Muscle layer of colon (tissue), 2 donors: Measurements from ENCODE around the gene HNRNPC.
"Not testable (repeated sequence)": the region's sequence is repeated elsewhere in the genome, so short reads cannot be mapped to it uniquely, and the experiment has no call there.

Experiments used
- H3K27ac ChIP-seq: one replicate; pipeline ENCODE4 v1.7.0; 2013; ENCODE audit warnings: low read depth, mild to moderate bottlenecking, low read length, moderate library complexity
- H3K27me3 ChIP-seq, 2 donors: one replicate each; pipeline ENCODE4 v1.7.0; 2013; ENCODE audit warnings: low read length in 2 of 2, mild to moderate bottlenecking in 2 of 2; ENCODE audit not compliant: insufficient read depth in 2 of 2, control insufficient read depth in 1 of 2
- H3K36me3 ChIP-seq: one replicate; pipeline ENCODE4 v1.7.0; 2013; ENCODE audit warnings: mild to moderate bottlenecking, low read length; ENCODE audit not compliant: insufficient read depth
- H3K4me1 ChIP-seq: one replicate; pipeline ENCODE4 v1.7.0; 2013; ENCODE audit warnings: mild to moderate bottlenecking, low read length; ENCODE audit not compliant: insufficient read depth
- H3K4me3 ChIP-seq, 2 donors: one replicate each; pipeline ENCODE4 v1.7.0; 2013; ENCODE audit warnings: low read length in 2 of 2, low read depth in 1 of 2, mild to moderate bottlenecking in 1 of 2, moderate library complexity in 1 of 2
- H3K9ac ChIP-seq: one replicate; pipeline ENCODE4 v1.7.0; 2013; ENCODE audit warnings: low read length
- H3K9me3 ChIP-seq: one replicate; pipeline ENCODE4 v1.7.0; 2013; ENCODE audit warnings: mild to moderate bottlenecking, low read length
- donor health status: abdominal sarcoma.
- donor health status: Adenocarcinoma of cecum.

The HNRNPC gene

GRCh38 chr14:21300892-21301291 lies 31.6 kb upstream of the HNRNPC start:
- Histone ChIP-seq H3K36me3 (no peaks in the 10 kb centered on the region), H3K4me1 (no peaks in the 10 kb centered on the region), H3K27ac (no peak overlapping the region), H3K9me3 (no peaks in the 10 kb centered on the region), H3K4me3 (no peak overlapping the region), H3K9ac (no peak overlapping the region), H3K27me3 (peaks cover 0 to 6% of the 10 kb centered on the region in 2 donors)

GRCh38 chr14:21299562-21300130 lies 30.4 kb upstream of the HNRNPC start:
- Histone ChIP-seq H3K4me1 (no peaks in the 10 kb centered on the region), H3K27ac (no peak overlapping the region), H3K36me3 (no peaks in the 10 kb centered on the region), H3K4me3 (no peak overlapping the region), H3K9ac (no peak overlapping the region), H3K9me3 (no peaks in the 10 kb centered on the region), H3K27me3 (peaks cover 0 to 6% of the 10 kb centered on the region in 2 donors)

GRCh38 chr14:21298358-21298757 lies 29.1 kb upstream of the HNRNPC start:
- Histone ChIP-seq H3K4me3 (no peak overlapping the region), H3K27me3 (peaks cover 0 to 6% of the 10 kb centered on the region in 2 donors), H3K9ac (no peak overlapping the region), H3K9me3 (no peaks in the 10 kb centered on the region), H3K4me1 (no peaks in the 10 kb centered on the region), H3K27ac (no peak overlapping the region), H3K36me3 (no peaks in the 10 kb centered on the region)

- H3K9me3 ChIP-seq, H3K27me3 ChIP-seq, H3K27ac ChIP-seq, H3K36me3 ChIP-seq, H3K4me1 ChIP-seq, H3K9ac ChIP-seq, H3K4me3 ChIP-seq: not testable (repeated sequence)
Measured at GRCh38 chr14:21294026-21294425, 24.8 kb upstream of the HNRNPC start.

- Histone ChIP-seq H3K4me1 (no peaks in the 10 kb centered on the region), H3K27me3 (no peaks in the 10 kb centered on the region), H3K27ac (no peak overlapping the region), H3K9me3 (no peaks in the 10 kb centered on the region), H3K9ac (no peak overlapping the region), H3K4me3 (no peak overlapping the region), H3K36me3 (no peaks in the 10 kb centered on the region)
Measured at GRCh38 chr14:21287168-21287567, 17.9 kb upstream of the HNRNPC start.

- H3K27me3 ChIP-seq, H3K9me3 ChIP-seq, H3K36me3 ChIP-seq, H3K4me1 ChIP-seq, H3K4me3 ChIP-seq, H3K27ac ChIP-seq, H3K9ac ChIP-seq: not testable (repeated sequence)
Measured at GRCh38 chr14:21286516-21286915, 17.3 kb upstream of the HNRNPC start.

GRCh38 chr14:21281917-21282316 lies 12.7 kb upstream of the HNRNPC start:
- H3K27ac ChIP-seq, H3K4me1 ChIP-seq, H3K4me3 ChIP-seq: not testable (repeated sequence)

GRCh38 chr14:21279783-21280182 lies 10.5 kb upstream of the HNRNPC start, which contains the start of gene RPGRIP1:
Gene RPGRIP1, plus strand, starts transcription at chr14:21280083. Its CDS starts 7,894 bp downstream, at chr14:21287977.
- Histone ChIP-seq H3K36me3 (no peaks in the 10 kb centered on the region), H3K27ac (no peak within 1 kb of the TSS), H3K9ac (no peak within 1 kb of the TSS), H3K9me3 (no peaks in the 10 kb centered on the region), H3K4me3 (no peak within 1 kb of the TSS), H3K27me3 (no peaks in the 10 kb centered on the region), H3K4me1 (no peaks in the 10 kb centered on the region)

More at GRCh38 chr14:21281917-21282316, 12.7 kb upstream of the HNRNPC start:
- not testable (repeated sequence) for H3K27me3 ChIP-seq, H3K9ac ChIP-seq, H3K36me3 ChIP-seq, H3K9me3 ChIP-seq

- H3K9ac ChIP-seq, result no peak overlapping the region
- no peak overlapping the region for H3K27ac ChIP-seq
- no peak overlapping the region for H3K4me3 ChIP-seq
- no peaks in the 10 kb centered on the region for H3K36me3 ChIP-seq
- H3K27me3 ChIP-seq, result no peaks in the 10 kb centered on the region
- H3K4me1 ChIP-seq, result no peaks in the 10 kb centered on the region
- H3K9me3 ChIP-seq, result no peaks in the 10 kb centered on the region
Measured at GRCh38 chr14:21278632-21279031, 9.4 kb upstream of the HNRNPC start.

GRCh38 chr14:21275261-21275858 lies 6.1 kb upstream of the HNRNPC start:
- no peak overlapping the region for H3K9ac ChIP-seq
- H3K27me3 ChIP-seq, result no peaks in the 10 kb centered on the region
- H3K36me3 ChIP-seq, result no peaks in the 10 kb centered on the region
- H3K27ac ChIP-seq, result no peak overlapping the region
- no peak overlapping the region for H3K4me3 ChIP-seq
- H3K9me3 ChIP-seq, result no peaks in the 10 kb centered on the region
- no peaks in the 10 kb centered on the region for H3K4me1 ChIP-seq

- not testable (repeated sequence) for H3K4me3 ChIP-seq, H3K9me3 ChIP-seq, H3K27ac ChIP-seq, H3K9ac ChIP-seq, H3K27me3 ChIP-seq, H3K4me1 ChIP-seq, H3K36me3 ChIP-seq
Measured at GRCh38 chr14:21272661-21273060, 3.4 kb upstream of the HNRNPC start.

- peaks cover 4% of the 10 kb centered on the region for H3K36me3 ChIP-seq
- peak overlapping the region; percentile 85 for H3K27ac ChIP-seq
- H3K9ac ChIP-seq, result peak overlapping the region; percentile 98
- H3K27me3 ChIP-seq, result no peaks in the 10 kb centered on the region
- no peaks in the 10 kb centered on the region for H3K9me3 ChIP-seq
- peak overlapping the region; percentile 59 to 84 for H3K4me3 ChIP-seq
- peaks cover 30% of the 10 kb centered on the region for H3K4me1 ChIP-seq
Measured at GRCh38 chr14:21268617-21269251, 508 bp downstream of the HNRNPC start.
